Cardiac fibroblast (primary cell): Measurements from ENCODE around the gene LHX4.
A peak's percentile ranks its signal among the peaks of the same experiment; 100 is the strongest.
"Not testable (repeated sequence)": the region's sequence is repeated elsewhere in the genome, so short reads cannot be mapped to it uniquely, and the experiment has no call there.

ENCODE experiments used
- DNase-seq, 2 donors: peaks; one replicate each; pipeline versions ENCODE4 v3.0.0 to v3.0.0-alpha.2; 2010; ENCODE audit warnings: low read depth in 2 of 2
- H3K4me3 ChIP-seq, 2 donors: replicated peaks in 1 of 2; 1 replicate in 1 of 2; 2 replicates in 1 of 2; pipeline ENCODE4 v1.5.1; 2011; ENCODE audit warnings: low read depth in 2 of 2, low read length in 2 of 2, mild to moderate bottlenecking in 2 of 2, moderate library complexity in 1 of 2
- CTCF ChIP-seq: IDR thresholded peaks from one replicate; pipeline ENCODE4 v1.5.1; 2011; ENCODE audit warnings: low read depth, mild to moderate bottlenecking, low read length, inconsistent platforms

LHX4 gene

DNA sequence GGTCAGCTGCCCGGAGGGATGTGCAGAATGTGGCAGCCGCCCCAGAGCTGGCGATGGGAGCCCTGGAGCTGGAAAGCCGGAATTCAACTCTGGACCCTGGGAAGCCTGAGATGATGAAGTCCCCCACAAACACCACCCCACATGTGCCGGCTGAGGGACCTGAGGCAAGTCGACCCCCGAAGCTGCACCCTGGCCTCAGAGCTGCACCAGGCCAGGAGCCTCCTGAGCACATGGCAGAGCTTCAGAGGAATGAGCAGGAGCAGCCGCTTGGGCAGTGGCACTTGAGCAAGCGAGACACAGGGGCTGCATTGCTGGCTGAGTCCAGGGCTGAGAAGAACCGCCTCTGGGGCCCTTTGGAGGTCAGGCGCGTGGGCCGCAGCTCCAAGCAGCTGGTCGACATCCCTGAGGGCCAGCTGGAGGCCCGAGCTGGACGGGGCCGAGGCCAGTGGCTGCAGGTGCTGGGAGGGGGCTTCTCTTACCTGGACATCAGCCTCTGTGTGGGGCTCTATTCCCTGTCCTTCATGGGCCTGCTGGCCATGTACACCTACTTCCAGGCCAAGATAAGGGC, 33.5 kb upstream of the LHX4 start:
- DNase-seq, result no peak
- no peak overlapping the region for H3K4me3 ChIP-seq
- TF ChIP-seq CTCF, result no peak

GRCh38 chr1:180197231-180197630, 32.8 kb upstream of the LHX4 start:
- no peak for DNase-seq
- TF ChIP-seq CTCF, result no peak
- no peak overlapping the region for H3K4me3 ChIP-seq

GRCh38 chr1:180198196-180198595, 31.9 kb upstream of the LHX4 start:
- H3K4me3 ChIP-seq, result no peak overlapping the region
- TF ChIP-seq CTCF, result no peak
- no peak for DNase-seq

DNA sequence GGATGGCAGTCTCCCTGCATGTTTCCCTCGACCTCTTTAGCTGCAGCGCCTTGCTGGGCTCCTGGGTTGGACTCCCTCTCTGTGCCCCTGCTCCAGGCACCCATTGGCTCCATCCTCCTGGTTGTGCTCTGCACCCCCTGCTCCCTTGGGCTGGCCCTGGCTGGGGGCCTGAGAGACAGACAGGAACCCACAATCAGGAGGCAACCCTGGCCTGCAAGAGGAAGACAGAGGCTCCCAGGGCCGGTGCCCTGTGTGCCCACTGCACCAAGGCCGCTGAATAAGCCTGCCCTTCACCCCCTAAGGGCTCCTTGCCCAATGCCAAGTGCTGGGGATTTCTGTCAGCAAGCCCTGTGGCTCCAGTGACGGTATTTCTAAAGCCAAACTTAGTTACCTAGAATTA, 31.5 kb upstream of the LHX4 start:
- H3K4me3 ChIP-seq, result no peak overlapping the region
- no peak for DNase-seq
- no peak for TF ChIP-seq CTCF

- H3K4me3 ChIP-seq, result no peak overlapping the region
- no peak for TF ChIP-seq CTCF
- DNase-seq, result no peak
These were observed 31.0 kb upstream of the LHX4 start for GRCh38 chr1:180199018-180199417.

- TF ChIP-seq CTCF, result no peak
- no peak for DNase-seq
- H3K4me3 ChIP-seq, result no peak overlapping the region
These were observed 28.4 kb upstream of the LHX4 start for GRCh38 chr1:180201451-180202200.

GRCh38 chr1:180202588-180202987, 27.5 kb upstream of the LHX4 start:
- H3K4me3 ChIP-seq, result not testable (repeated sequence)

More at GRCh38 chr1:180202588-180202987, 27.5 kb upstream of the LHX4 start:
- DNase-seq, result peak in 1 of 2 donors; percentile 59
